Adrenal gland (tissue), 12 donors: Measurements from ENCODE around the gene ADCY5. TPM values are rescaled to one million over a fixed set of nuclear protein-coding genes. Genes with fewer than 3 reads are reported as not detected.

Source experiments
- DNase-seq, 7 donors: peaks; one replicate each; pipeline ENCODE4 v3.0.0-alpha.2; 2019 to 2020
- H3K27ac ChIP-seq, 5 donors: fragments of 200-600 bp; sonication (generic) in 4 of 5; 1 replicate in 3 of 5; 2 replicates in 2 of 5; pipeline versions ENCODE4 v1.5.1 to v1.8.0; 2016 to 2020; ENCODE audit warnings: mild to moderate bottlenecking in 1 of 5
- H3K27me3 ChIP-seq: fragments of 200-600 bp; 2 replicates; pipeline ENCODE4 v1.8.0; 2021
- H3K36me3 ChIP-seq, 2 donors: fragments of 200-600 bp; replicated peaks in 1 of 2; 1 replicate in 1 of 2; 2 replicates in 1 of 2; pipeline versions ENCODE4 v1.5.1 to v1.8.0; 2018 to 2022
- H3K4me1 ChIP-seq, 2 donors: fragments of 200-600 bp; replicated peaks in 1 of 2; 1 replicate in 1 of 2; 2 replicates in 1 of 2; pipeline versions ENCODE4 v1.5.1 to v1.8.0; 2018 to 2021
- H3K4me3 ChIP-seq, 4 donors: fragments of 200-600 bp; sonication (generic) in 3 of 4; one replicate each; pipeline ENCODE4 v1.5.1; 2016 to 2018
- H3K9me3 ChIP-seq, 3 donors: fragments of 200-600 bp; sonication (generic) in 1 of 3; replicated peaks in 1 of 3; 1 replicate in 2 of 3; 2 replicates in 1 of 3; pipeline versions ENCODE4 v1.5.1 to v1.8.0; 2016 to 2021
- POLR2A ChIP-seq, 2 donors: fragments of 450-650 bp; IDR thresholded peaks; one replicate each; pipeline ENCODE4 v1.6.1; 2017; ENCODE audit warnings: antibody characterized with exemption in 2 of 2, mild to moderate bottlenecking in 2 of 2, moderate library complexity in 1 of 2
- WGBS, 4 donors: extraction: QIAGEN DNeasy Blood & Tissue Kit in 2 of 4; methylation state at CpG; one replicate each; pipeline versions ENCODE4 v1.1.5 to v1.1.7; 2013 to 2017; 5-methylcytosine and 5-hydroxymethylcytosine counted together
- intact Hi-C, 2 donors: fragments of 100-400 bp; cut with DNase I; formaldehyde crosslinking; loops; one replicate each; pipeline versions ENCODE4 v1.14.1 to v1.15.0; 2022 to 2023
- polyA plus RNA-seq, 3 donors: library from polyadenylated mRNA; stranded (reverse); fragments of 200-250 nt in 2 of 3; fragments of 350-450 nt in 1 of 3; fragmentation: Illumina TruSeq in 1 of 3; extraction: RNeasy Lipid Tissue Mini Kit (QIAGEN cat#74804) in 1 of 3; gene quantifications; one replicate each; pipeline ENCODE4 v1.2.3, GENCODE V29; 2013 to 2014
- total RNA-seq, 9 donors: library from RNA; depleted of rRNA in 4 of 9; stranded (reverse); fragments of >200 nt in 4 of 9; fragments of 120-200 nt in 1 of 9; fragmentation: NEBNext Ultra II Directional in 1 of 9; extraction: Animal tissue kit (Norgen Biotek cat#: 25700) in 1 of 9; gene quantifications; one replicate each; pipeline versions ENCODE4 v1.1.0 to v1.2.4, GENCODE V29; 2013 to 2023
- TF ChIP-seq, protein P1 (sequence below), 6 experiments: fragments of 450-650 bp in 4 of 6; fragments of 200-600 bp in 2 of 6; sonication (generic) in 1 of 6; IDR thresholded peaks; 1 replicate in 5 of 6; 2 replicates in 1 of 6; pipeline versions ENCODE4 v1.5.1 to v1.8.0; 2016 to 2021; ENCODE audit warnings: antibody characterized with exemption in 6 of 6, mild to moderate bottlenecking in 2 of 6, moderate library complexity in 1 of 6
- donor health status: healthy with polysubstance abuse.
- donor health status: Bipolar disorder and iron deficiency.
- donor health status: DM: yes; HTN: yes; CAD: no.
- donor health status: DM: no; HTN: no; CAD: no.
- donor health status: DM: no; HTN: no; CAD: no.
- donor health status: DM: yes; HTN: yes; CAD: no.

ADCY5 gene
- total and polyA plus RNA-seq, 12 donors: 1.2 to 12.4 (median 4.4) TPM

DNA sequence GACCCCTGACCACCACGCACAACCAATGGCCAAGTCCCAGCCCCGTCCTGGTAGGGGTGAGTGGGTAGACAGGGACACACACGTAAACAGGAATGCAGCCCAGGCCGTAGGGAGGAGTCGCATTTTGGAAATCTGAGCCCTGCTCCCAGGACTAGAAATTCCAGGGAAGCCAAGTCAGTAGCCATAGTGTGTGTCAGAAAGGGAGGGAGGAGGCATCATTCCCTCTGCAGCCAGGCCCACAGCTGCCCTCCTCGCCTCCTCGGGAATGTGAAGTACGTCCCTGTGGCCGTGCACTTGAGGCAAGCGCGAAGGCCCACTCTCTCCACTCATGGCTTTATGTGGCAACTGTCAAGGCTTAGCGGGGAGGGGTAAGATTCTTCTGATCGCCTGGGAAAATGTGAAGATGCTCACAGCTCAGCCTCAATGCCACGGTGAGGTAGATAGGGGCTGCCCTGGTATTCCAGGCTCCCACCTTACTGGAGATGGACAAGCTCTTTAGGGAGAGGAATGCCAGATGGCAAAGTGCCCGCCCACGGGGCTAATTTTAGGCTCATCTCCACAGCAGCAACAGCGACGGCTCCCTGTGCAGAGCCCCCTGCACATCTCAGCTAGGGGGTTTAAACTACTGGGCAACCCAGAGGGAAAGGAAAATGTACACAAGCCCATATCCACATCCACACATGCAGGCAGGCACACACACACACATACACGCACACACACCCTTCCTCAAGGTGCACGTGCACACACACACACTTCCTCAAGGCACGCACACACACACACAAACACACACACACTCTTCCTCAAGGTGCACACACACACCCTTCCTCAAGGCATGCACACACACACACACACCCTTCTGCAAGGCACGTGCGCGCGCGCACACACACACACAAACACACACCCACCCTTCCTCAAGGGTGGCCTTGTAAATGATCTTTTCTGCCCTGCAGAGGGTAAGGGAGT lies 65.5 kb downstream of the ADCY5 start:
- peak overlapping the region in 1 of 5 donors; percentile 10 for H3K27ac ChIP-seq
- TF ChIP-seq, protein P1, sequence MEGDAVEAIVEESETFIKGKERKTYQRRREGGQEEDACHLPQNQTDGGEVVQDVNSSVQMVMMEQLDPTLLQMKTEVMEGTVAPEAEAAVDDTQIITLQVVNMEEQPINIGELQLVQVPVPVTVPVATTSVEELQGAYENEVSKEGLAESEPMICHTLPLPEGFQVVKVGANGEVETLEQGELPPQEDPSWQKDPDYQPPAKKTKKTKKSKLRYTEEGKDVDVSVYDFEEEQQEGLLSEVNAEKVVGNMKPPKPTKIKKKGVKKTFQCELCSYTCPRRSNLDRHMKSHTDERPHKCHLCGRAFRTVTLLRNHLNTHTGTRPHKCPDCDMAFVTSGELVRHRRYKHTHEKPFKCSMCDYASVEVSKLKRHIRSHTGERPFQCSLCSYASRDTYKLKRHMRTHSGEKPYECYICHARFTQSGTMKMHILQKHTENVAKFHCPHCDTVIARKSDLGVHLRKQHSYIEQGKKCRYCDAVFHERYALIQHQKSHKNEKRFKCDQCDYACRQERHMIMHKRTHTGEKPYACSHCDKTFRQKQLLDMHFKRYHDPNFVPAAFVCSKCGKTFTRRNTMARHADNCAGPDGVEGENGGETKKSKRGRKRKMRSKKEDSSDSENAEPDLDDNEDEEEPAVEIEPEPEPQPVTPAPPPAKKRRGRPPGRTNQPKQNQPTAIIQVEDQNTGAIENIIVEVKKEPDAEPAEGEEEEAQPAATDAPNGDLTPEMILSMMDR (IDR thresholded peaks at IDR 0.05): no peak
- TF ChIP-seq POLR2A (IDR thresholded peaks at IDR 0.05): no peak
- peaks cover 0 to 12% of the 10 kb centered on the region in 2 donors for H3K4me1 ChIP-seq
- intact Hi-C loops: no loop called here
- no peak overlapping the region for H3K4me3 ChIP-seq
- no peak for DNase-seq
- no peaks in the 10 kb centered on the region for H3K9me3 ChIP-seq
- 75 to 89% (median 86%) methylated on average over 22 to 26 of the region's 26 CpGs for WGBS, 4 donors
- H3K36me3 ChIP-seq: no peaks in the 10 kb centered on the region
- H3K27me3 ChIP-seq: no peaks in the 10 kb centered on the region

DNA sequence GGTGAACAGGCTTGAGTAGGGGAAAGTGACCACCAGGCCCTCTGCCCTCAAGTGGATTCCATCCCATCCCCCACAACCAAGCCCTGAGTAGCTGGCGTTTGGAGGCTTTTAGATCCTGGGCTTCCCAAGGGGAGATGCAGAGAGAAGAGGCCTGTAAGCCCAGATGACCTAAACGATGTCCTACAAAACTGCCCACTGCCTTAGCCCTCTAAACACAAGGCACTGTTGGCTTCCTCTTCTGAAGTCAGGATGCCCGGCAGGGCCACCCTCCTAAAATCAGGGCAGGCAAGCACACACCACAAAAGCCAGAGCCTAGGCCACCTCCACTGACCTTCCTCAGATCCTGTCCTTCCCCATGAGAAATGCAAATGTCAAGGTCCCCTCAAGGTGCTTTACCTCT lies 68.6 kb downstream of the ADCY5 start:
- no peaks in the 10 kb centered on the region for H3K4me1 ChIP-seq
- intact Hi-C loops: no loop called here
- H3K9me3 ChIP-seq: no peaks in the 10 kb centered on the region
- DNase-seq: no peak
- no peaks in the 10 kb centered on the region for H3K27me3 ChIP-seq
- TF ChIP-seq, protein P1 (IDR thresholded peaks at IDR 0.05): no peak
- TF ChIP-seq POLR2A (IDR thresholded peaks at IDR 0.05): no peak
- WGBS, 4 donors: 57 to 100% (median 83%) methylated on average over 1 to 3 of the region's 3 CpGs
- no peak overlapping the region for H3K4me3 ChIP-seq
- no peaks in the 10 kb centered on the region for H3K36me3 ChIP-seq
- no peak overlapping the region for H3K27ac ChIP-seq

DNA sequence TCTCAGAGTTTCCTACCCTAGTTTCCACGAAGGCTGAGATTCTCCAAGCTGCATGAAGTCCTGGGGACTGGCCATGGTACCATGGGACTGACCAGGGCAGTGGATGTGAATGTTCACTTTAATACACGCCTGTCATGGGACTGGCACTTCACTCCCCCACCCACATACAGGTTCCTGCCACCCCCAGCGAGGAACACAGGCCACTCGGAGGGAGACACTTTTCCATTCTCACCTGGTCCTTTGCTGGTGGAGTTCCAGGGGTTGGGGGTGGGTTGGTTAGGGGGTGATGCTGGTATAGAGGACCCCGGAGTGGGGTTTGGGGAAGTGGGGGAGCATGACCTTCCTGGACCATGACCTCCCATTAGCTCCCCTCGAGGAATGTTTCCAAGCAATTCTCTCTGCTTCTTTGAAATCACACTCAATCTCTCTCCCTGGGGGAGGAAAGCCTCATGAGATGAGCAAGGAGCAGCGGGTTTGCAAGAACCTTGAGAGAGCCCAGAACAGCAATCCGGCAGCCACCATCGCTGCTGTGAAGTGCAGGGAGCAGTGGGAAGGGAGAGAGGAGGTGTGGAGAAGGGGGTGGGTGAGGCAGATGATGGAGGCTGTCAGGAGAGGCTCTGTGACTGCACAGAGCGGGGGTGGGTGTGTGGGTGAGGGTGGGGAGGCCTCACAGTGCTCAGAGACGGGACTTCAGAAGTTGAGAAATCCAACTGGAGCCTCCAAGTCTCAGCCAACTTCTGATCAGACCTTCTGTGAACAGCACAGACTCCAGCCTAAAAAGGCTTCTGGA lies 69.7 kb downstream of the ADCY5 start:
- no peaks in the 10 kb centered on the region for H3K27me3 ChIP-seq
- 84 to 91% (median 86%) methylated on average over 11 of the region's 11 CpGs for WGBS, 4 donors
- intact Hi-C loops: no loop called here
- H3K36me3 ChIP-seq: no peaks in the 10 kb centered on the region
- H3K4me3 ChIP-seq: no peak overlapping the region
- TF ChIP-seq, protein P1 (IDR thresholded peaks at IDR 0.05): no peak
- no peak for TF ChIP-seq POLR2A (IDR thresholded peaks at IDR 0.05)
- no peak overlapping the region for H3K27ac ChIP-seq
- no peaks in the 10 kb centered on the region for H3K9me3 ChIP-seq
- DNase-seq: no peak
- no peaks in the 10 kb centered on the region for H3K4me1 ChIP-seq

GRCh38 chr3:123378409-123378915 lies 70.4 kb downstream of the ADCY5 start:
- intact Hi-C loops: no loop called here
- WGBS, 4 donors: 85 to 89% (median 87%) methylated on average over 7 to 8 of the region's 8 CpGs
- Histone ChIP-seq H3K4me3 (no peak overlapping the region), H3K4me1 (no peaks in the 10 kb centered on the region), H3K36me3 (no peaks in the 10 kb centered on the region), H3K9me3 (no peaks in the 10 kb centered on the region), H3K27me3 (no peaks in the 10 kb centered on the region), H3K27ac (no peak overlapping the region)
- TF ChIP-seq POLR2A (IDR thresholded peaks at IDR 0.05): no peak
- TF ChIP-seq, protein P1 (IDR thresholded peaks at IDR 0.05): no peak
- no peak for DNase-seq
